NCI-H2196 (cell line): ENCODE measurements around the gene PDE5A.
"Not testable (repeated sequence)": the region's sequence is repeated elsewhere in the genome, so short reads cannot be mapped to it uniquely, and the experiment has no call there.

Experiments used
- DNase-seq: peaks from one replicate; lab custom pipeline; 2025; ENCODE audit not compliant: unreplicated experiment; lab: John Stamatoyannopoulos, UW

PDE5A gene

DNA sequence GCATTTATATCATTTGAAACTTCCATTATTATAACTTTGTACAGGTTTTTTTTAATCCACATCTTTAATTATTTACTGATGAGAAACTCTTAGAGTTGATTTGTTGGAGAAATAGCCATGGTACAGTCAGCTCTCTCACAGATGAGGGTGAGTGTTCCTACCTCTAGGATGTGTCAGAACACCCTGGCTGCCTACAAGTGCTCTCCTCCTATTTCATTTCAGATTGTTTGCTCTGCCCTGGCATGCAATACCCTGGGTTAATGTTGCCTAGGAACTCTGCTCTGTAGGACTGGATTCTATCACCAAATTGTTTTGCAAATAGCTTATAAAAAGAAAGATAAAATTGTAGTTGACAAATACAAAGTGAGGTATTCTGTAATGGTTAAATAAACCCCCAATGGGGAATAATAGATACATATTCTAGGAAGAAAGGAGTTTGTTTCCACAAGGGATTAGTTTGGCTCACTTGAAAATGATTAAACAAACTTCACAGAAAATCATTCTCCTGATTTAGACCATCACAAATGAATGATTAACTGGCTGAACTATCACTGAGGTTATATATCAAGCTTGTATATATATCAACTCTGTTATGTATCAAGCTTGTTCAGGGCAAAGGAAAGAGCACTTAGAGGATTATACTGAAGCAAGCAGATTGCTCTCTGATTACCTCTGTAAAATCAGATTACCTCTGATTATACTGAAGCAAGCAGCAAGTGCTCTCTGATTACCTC lies 150.0 kb downstream of the PDE5A start:
- DNase-seq = no peak

GRCh38 chr4:119477412-119478053 lies 151.1 kb downstream of the PDE5A start:
- DNase-seq = no peak

- no peak for DNase-seq
These were observed 157.3 kb downstream of the PDE5A start for GRCh38 chr4:119471259-119471658.

DNA sequence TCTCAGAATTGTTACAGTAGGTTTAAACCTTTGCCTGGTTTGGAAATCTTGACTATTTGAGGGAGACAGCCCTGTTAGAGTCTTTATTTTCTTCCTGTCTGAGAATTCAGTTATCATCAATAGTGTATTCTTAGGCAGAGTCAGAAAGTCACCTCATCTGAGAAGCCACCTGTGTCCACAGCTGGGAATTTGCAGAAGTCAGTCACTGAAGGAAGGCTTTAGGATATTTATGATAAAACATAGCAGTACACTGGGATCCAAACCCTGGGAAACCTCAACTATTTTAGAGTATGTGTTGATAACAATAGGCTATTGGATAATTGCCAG lies 157.9 kb downstream of the PDE5A start:
- DNase-seq = not testable (repeated sequence)

DNA sequence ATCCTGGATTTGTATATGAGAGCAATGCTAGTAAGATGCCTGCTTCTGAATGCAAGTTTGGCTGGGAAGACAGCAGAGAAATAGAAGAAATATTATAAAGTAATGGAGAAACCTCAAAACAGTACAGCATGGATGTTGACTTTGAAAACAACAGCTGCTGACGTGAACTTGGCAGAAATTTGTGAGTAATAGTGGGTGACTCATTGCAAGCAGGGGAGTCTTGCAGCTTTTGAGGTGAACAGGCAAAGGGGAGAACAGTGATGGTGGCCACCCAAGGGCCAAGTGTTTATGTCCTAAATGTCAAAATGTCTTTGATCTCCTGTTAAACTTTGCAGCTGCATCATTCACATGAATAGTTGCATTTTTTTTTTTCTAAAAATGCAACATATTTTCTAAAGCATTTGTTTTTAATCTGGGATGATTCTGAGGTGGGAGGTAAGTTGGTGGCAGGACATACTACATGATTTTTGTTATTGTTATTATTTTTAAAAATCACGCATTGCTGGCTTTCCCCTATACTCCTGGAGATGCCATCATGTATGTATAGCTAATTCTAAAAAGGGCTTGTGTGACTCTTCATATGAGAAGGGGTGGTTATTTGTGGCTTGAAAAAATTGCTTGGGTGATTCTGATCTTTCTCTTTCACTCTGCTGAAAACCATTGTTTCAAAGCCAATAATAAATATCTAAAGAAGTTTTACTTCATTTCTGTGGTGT lies 158.4 kb downstream of the PDE5A start:
- not testable (repeated sequence) for DNase-seq

DNA sequence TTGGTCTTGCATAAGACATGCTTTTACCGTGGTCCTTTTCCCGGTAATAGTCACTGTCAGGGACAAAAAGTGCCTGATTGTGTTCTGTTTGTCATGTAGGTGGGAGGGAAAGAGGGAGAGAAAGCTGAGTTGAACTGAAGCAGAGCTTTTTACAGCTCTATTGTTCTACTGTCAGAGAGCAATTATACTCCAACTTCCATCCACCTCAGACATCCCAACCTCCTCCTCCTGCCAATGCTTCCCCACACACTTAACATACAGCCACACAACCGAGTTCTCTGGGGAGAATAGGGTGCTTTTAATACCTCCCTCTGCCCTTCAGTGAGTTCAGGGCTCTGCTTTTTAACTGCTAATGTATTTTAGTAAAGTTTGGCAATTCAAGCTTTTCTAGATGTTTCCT lies 159.6 kb downstream of the PDE5A start:
- DNase-seq = not testable (repeated sequence)

DNA sequence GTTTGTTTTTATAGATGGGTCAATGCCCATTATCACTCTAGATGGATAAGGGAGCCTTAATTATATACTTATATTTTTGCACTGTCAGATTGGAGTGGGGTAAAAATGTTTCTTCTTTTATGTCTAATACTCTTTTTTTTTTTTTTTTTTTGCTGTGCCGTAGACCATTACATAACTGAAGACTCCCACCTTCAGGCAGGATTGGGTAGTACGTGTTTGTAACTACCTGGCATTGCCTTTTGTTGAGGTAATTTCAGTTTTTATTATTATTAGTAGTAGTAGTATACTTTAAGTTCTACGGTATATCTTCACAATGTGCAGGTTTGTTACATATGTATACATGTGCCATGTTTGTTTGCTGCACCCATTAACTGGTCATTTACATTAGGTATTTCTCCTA lies 165.9 kb downstream of the PDE5A start:
- DNase-seq = not testable (repeated sequence)

DNA sequence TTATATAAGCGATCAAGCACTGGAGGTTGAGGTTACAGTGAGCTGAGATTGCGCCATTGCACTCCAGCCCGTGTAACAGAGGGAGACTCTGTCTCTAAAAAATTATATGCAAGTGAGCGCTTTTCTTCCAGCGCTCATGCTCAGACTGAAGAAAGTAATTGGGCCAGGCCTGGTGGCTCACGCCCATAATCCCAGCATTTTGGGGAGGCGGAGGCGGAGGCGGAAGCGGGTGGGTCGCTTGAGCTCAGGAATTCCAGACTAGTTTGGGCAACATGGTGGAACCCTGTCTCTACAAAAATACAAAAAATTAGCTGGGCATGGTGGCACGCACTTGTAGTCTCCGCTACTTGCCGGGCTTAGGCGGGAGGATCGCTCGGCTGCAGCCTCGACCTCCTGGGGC lies 172.9 kb downstream of the PDE5A start:
- peak; percentile 3 for DNase-seq

GRCh38 chr4:119454491-119455270 lies 173.9 kb downstream of the PDE5A start:
- peak; percentile 81 for DNase-seq

- not testable (repeated sequence) for DNase-seq
These were observed 174.5 kb downstream of the PDE5A start for GRCh38 chr4:119454151-119454490.

DNA sequence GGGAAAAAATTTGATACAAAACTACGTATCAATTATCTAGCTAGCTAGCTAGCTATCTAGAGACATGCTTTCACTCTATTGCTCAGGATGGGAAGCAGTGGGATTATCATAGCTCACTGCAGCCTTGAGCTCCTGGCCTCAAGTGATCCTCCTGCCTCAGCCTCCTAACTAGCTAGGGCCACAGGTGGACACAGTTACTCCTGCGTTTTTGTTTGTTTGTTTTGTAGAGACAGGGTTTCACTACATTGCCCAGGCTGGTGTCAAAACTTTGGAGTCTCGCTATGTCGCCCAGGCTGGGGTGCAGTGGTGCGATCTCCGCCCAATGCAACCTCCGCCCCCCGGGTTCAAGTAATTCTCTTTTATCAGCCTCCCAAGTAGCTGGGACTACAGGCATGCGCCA lies 175.3 kb downstream of the PDE5A start:
- DNase-seq = not testable (repeated sequence)

DNA sequence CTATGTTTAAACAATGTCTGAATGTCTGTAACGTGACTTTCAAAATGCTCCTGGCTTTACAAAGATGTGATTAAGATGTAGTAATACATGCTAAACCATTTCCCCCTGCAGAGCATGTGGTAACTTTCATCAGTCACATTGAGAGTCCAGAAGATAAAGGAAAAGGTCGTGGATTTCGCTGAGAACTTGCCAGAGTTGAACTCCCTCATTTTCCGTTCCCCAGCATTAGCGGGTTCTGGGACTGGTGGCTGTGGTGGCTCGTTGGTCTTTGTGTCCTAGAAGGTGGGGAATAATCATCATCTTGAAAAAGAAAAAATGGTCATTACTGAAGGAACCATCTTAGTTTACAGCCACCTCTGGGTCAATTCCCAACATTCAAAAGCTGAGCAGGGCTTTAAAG lies 178.8 kb downstream of the PDE5A start:
- not testable (repeated sequence) for DNase-seq
